ENCODE data around the gene FASN. TPM values are rescaled to one million over a fixed set of nuclear protein-coding genes. Genes with fewer than 3 reads are reported as not detected.

The FASN gene
- total and polyA plus RNA-seq, 7 experiments from 2014 or later: 0.96 to 168 (median 26.7) TPM

DNA sequence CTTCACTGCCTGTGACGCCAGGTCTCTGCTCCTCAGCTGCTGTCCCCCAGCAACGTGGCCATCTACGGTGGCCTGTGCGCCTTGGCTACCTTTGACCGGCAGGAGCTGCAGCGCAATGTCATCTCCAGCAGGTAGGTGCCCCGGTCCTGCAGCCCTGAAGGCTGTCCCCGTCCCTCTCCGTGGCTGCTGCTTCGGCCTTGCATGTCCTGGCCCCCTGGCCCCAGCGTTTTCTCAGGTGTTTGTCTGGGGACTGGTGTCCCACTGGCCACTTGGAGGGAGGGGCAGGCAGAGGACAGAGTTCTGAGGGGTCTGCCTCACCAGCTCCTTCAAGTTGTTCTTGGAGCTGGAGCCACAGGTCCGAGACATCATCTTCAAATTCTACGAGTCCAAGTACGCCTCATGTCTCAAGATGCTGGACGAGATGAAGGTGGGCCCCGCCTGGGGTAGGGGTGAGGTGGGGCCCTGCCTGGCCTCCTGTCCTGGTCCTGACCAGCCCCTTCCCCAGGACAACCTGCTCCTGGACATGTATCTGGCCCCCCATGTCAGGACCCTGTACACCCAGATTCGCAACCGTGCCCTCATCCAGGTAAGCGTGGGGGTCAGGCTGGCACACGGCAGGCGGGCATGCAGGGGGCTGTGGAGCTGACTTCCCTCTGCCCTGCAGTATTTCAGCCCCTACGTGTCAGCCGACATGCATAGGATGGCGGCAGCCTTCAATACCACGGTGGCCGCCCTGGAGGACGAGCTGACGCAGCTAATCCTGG, 41.9 kb downstream of the FASN start:
- no peak for DNase-seq
- no peak overlapping the region for H3K4me3 Mint-ChIP-seq
- Histone ChIP-seq H3K27me3 (ENCODE audit: control insufficient read depth in 2 of 2, insufficient read depth in 2 of 2, low read length in 2 of 2) (no peaks in the 10 kb centered on the region), H3K27ac (ENCODE audit: low read depth, low read length) (no peak overlapping the region), H3K9me3 (ENCODE audit: control insufficient read depth in 2 of 3, low read length in 3 of 3) (no peaks in the 10 kb centered on the region), H3K36me3 (ENCODE audit: control insufficient read depth in 2 of 3, insufficient read depth in 3 of 3, low read length in 3 of 3) (peaks cover 0 to 75% (median 16%) of the 10 kb centered on the region in 3 experiments), H3K4me3 (ENCODE audit: low read length) (no peak overlapping the region), H3K4me1 (ENCODE audit: control insufficient read depth in 2 of 2, insufficient read depth in 2 of 2, low read length in 2 of 2) (peaks cover 13 to 21% of the 10 kb centered on the region in 2 donors)
- intact Hi-C loops (cut with micrococcal nuclease): no loop called here
- no peak for ATAC-seq
- H3K9me3 Mint-ChIP-seq: no peaks in the 10 kb centered on the region
- ChIA-PET CTCF (no interaction called here), POLR2A (interaction anchor here (1.1 to 7.7 kb wide), 2 partner anchors 9 to 20 kb away, joined by 3 to 54 read pairs; partner anchors contain the start of gene DUS1L)
- H3K36me3 Mint-ChIP-seq: peaks cover 0 to 9% (median 0%) of the 10 kb centered on the region in 5 donors
- no peak overlapping the region for H3K27ac Mint-ChIP-seq
- no peaks in the 10 kb centered on the region for H3K27me3 Mint-ChIP-seq
- peaks cover 0 to 15% (median 4%) of the 10 kb centered on the region in 7 donors for H3K4me1 Mint-ChIP-seq

DNA sequence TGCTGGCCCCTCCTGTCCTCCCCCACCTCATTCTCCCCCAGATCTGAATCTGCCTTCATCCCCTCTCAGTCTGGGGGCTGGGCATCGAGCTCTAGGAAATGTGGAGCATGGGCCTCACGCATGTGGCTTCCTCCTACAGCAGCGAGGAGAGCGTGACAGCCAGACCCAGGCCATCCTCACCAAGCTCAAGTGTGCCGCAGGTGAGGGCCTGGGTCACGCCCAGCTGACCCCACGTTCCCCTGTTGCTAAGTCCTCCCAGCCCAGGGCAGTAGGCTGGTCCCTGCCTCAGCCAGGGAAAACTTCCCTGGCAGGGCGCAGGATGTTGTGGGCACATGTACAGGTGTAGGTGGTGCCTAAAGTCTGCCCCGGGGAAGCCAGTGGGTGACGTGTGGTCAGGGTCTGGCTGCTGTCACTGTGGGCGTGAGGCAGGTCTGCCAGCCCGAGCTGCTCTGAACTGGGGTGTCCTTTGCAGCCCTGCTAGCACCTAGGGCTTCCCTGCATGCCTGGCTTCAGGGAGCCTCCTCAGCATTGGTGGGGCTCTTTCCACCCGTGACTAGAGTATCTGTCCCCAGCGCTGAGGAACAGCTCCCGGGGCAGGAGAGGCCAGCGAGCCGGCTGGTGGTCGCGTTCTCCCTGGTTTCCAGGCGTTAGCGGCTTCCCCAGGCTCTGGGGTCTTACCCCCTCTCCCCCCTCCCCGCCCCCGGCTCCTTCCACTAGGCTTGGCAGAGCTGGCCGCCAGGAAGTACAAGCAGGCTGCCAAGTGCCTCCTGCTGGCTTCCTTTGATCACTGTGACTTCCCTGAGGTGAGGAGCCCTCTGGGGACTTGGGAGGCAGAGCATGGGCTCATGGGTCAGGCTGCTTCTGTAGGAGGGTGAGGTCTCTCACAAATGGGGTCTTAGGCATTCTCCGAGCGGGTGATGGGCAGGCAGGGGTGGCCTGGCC, 42.7 kb downstream of the FASN start:
- DNase-seq: peak in 1 of 9 donors; percentile 8

DNA sequence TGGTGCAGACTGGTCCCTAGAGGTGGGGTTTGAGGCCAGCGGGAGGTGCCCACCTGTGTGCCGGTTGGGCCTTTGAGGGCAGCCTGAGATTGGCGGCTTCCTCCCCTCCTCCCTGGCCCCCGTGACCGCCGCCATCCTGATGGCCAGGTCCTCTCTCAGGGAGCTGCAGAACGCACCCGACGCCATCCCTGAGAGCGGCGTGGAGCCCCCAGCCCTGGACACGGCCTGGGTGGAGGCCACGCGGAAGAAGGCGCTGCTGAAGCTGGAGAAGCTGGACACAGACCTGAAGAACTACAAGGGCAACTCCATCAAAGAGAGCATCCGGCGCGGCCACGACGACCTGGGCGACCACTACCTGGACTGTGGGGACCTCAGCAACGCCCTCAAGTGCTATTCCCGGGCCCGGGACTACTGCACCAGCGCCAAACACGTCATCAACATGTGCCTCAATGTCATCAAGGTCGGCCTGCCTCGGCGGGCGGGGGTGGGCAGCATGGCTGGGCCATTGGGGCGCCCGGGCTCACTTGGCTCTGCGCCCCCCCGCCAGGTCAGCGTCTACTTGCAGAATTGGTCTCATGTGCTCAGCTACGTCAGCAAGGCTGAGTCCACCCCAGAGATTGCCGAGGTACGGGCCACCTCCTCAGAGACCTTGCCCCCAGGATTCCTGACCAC, 43.5 kb downstream of the FASN start:
- H3K36me3 ChIP-seq (ENCODE audit: control insufficient read depth in 2 of 3, insufficient read depth in 3 of 3, low read length in 3 of 3): peaks cover 0 to 67% (median 14%) of the 10 kb centered on the region in 3 experiments
- peaks cover 0 to 28% (median 12%) of the 10 kb centered on the region in 7 donors for H3K4me1 Mint-ChIP-seq
- H3K9me3 Mint-ChIP-seq: no peaks in the 10 kb centered on the region
- ChIA-PET POLR2A (interaction anchor here (1.9 to 7.7 kb wide), 2 partner anchors 11 to 44 kb away, joined by 5 to 54 read pairs; partner anchors contain the start of gene DUS1L), CTCF (no interaction called here)
- peaks cover 0 to 5% (median 0%) of the 10 kb centered on the region in 5 donors for H3K36me3 Mint-ChIP-seq
- no peak overlapping the region for H3K27ac ChIP-seq (ENCODE audit: low read depth, low read length)
- H3K27ac Mint-ChIP-seq: peak overlapping the region in 2 of 9 donors; percentile 9 to 21
- no peaks in the 10 kb centered on the region for H3K27me3 ChIP-seq (ENCODE audit: control insufficient read depth in 2 of 2, insufficient read depth in 2 of 2, low read length in 2 of 2)
- ATAC-seq (no peak), DNase-seq (peak in 1 of 9 donors; percentile 9)
- H3K4me3 ChIP-seq (ENCODE audit: low read length): no peak overlapping the region
- H3K4me1 ChIP-seq (ENCODE audit: control insufficient read depth in 2 of 2, insufficient read depth in 2 of 2, low read length in 2 of 2): peaks cover 18 to 31% of the 10 kb centered on the region in 2 donors
- H3K4me3 Mint-ChIP-seq: peak overlapping the region in 5 of 10 donors; percentile 9 to 79 (median 51)
- H3K27me3 Mint-ChIP-seq: no peaks in the 10 kb centered on the region
- intact Hi-C loops (cut with micrococcal nuclease): no loop called here
- H3K9me3 ChIP-seq (ENCODE audit: control insufficient read depth in 2 of 3, low read length in 3 of 3): no peaks in the 10 kb centered on the region

More for the DNA sequence above, 42.7 kb downstream of the FASN start:
- H3K36me3 ChIP-seq (ENCODE audit: control insufficient read depth in 2 of 3, insufficient read depth in 3 of 3, low read length in 3 of 3): peaks cover 0 to 68% (median 16%) of the 10 kb centered on the region in 3 experiments
- Mint-ChIP-seq H3K9me3 (no peaks in the 10 kb centered on the region), H3K36me3 (peaks cover 0 to 9% (median 0%) of the 10 kb centered on the region in 5 donors), H3K4me1 (peaks cover 0 to 21% (median 10%) of the 10 kb centered on the region in 7 donors), H3K27me3 (no peaks in the 10 kb centered on the region), H3K4me3 (peak overlapping the region in 4 of 10 donors; percentile 9 to 66 (median 32)), H3K27ac (peak overlapping the region in 1 of 9 donors; percentile 33)
- H3K27ac ChIP-seq (ENCODE audit: low read depth, low read length): no peak overlapping the region
- H3K27me3 ChIP-seq (ENCODE audit: control insufficient read depth in 2 of 2, insufficient read depth in 2 of 2, low read length in 2 of 2): no peaks in the 10 kb centered on the region
- no peaks in the 10 kb centered on the region for H3K9me3 ChIP-seq (ENCODE audit: control insufficient read depth in 2 of 3, low read length in 3 of 3)
- peaks cover 18 to 29% of the 10 kb centered on the region in 2 donors for H3K4me1 ChIP-seq (ENCODE audit: control insufficient read depth in 2 of 2, insufficient read depth in 2 of 2, low read length in 2 of 2)
- ChIA-PET CTCF (no interaction called here), POLR2A (interaction anchor here (1.9 to 7.7 kb wide), 2 partner anchors 10 to 43 kb away, joined by 5 to 54 read pairs; partner anchors contain the start of gene DUS1L)
- H3K4me3 ChIP-seq (ENCODE audit: low read length): no peak overlapping the region
- ATAC-seq: no peak
- intact Hi-C loops (cut with micrococcal nuclease): no loop called here

DNA sequence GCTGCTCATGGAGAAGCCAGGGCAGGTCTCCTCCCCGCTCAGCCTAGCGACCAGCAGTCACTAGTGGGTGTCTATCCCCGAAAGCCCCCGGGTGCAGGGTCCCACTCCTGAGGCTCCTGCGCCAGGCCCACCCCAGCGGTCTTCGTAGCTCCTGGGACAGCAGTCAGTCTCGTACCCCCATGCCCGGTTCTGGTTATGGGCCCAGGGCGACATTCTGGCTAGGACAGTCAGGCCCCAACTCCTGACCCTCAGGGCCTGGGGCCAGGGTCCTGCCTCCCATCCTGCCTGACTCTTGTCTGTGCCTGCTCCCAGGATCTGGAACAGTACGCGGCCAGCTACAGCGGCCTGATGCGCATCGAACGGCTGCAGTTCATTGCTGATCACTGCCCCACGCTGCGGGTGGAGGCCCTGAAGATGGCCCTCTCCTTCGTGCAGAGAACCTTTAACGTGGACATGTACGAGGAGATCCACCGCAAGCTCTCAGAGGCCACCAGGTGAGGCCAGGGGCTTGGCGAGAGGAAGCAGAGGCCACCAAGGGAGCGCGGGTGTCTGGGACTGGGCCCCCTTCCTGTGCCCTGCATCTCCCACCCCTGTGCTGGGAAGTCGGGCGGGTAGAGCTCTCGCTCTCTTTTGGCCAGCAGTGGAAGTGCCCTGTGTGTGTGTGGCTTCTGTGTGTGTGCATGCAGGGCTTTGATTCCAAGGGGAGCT, 44.3 kb downstream of the FASN start:
- DNase-seq: peak in 1 of 9 donors; percentile 6
- peaks cover 0 to 28% (median 12%) of the 10 kb centered on the region in 7 donors for H3K4me1 Mint-ChIP-seq
- Histone ChIP-seq H3K27me3 (ENCODE audit: control insufficient read depth in 2 of 2, insufficient read depth in 2 of 2, low read length in 2 of 2) (no peaks in the 10 kb centered on the region), H3K4me1 (ENCODE audit: control insufficient read depth in 2 of 2, insufficient read depth in 2 of 2, low read length in 2 of 2) (peaks cover 18 to 31% of the 10 kb centered on the region in 2 donors), H3K27ac (ENCODE audit: low read depth, low read length) (no peak overlapping the region), H3K4me3 (ENCODE audit: low read length) (no peak overlapping the region), H3K9me3 (ENCODE audit: control insufficient read depth in 2 of 3, low read length in 3 of 3) (no peaks in the 10 kb centered on the region), H3K36me3 (ENCODE audit: control insufficient read depth in 2 of 3, insufficient read depth in 3 of 3, low read length in 3 of 3) (peaks cover 0 to 67% (median 14%) of the 10 kb centered on the region in 3 experiments)
- H3K27me3 Mint-ChIP-seq: no peaks in the 10 kb centered on the region
- ChIA-PET CTCF (no interaction called here), POLR2A (interaction anchor here (0.7 to 7.7 kb wide), 4 partner anchors 8 to 45 kb away, joined by 4 to 54 read pairs (median 5); partner anchors contain the start of gene DUS1L)
- H3K9me3 Mint-ChIP-seq: no peaks in the 10 kb centered on the region
- H3K36me3 Mint-ChIP-seq: peaks cover 0 to 5% (median 0%) of the 10 kb centered on the region in 5 donors
- peak overlapping the region; percentile 60 to 85 (median 74) for H3K4me3 Mint-ChIP-seq
- H3K27ac Mint-ChIP-seq: peak overlapping the region in 7 of 9 donors; percentile 21 to 72 (median 46)
- ATAC-seq: no peak
- intact Hi-C loops (cut with micrococcal nuclease): no loop called here

DNA sequence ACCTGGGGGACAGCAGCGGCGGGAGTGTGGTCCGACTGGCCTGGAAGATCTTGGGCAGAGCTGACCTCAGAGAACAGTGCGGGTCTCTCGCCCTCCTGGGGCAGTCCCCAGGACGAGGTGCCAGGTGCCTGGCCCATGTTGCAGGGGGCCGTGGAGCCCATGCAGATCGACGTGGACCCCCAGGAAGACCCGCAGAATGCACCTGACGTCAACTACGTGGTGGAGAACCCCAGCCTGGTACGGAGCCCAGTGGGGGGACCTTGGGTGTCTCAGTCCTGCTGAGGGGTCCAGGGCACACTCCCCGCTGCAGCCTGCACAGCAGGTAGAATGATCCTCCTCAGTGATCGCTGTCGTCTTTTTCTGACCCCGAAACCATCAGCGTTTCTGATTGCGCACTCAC, 44.9 kb downstream of the FASN start:
- Histone ChIP-seq H3K9me3 (ENCODE audit: control insufficient read depth in 2 of 3, low read length in 3 of 3) (no peaks in the 10 kb centered on the region), H3K4me3 (ENCODE audit: low read length) (peak overlapping the region; percentile 74), H3K4me1 (ENCODE audit: control insufficient read depth in 2 of 2, insufficient read depth in 2 of 2, low read length in 2 of 2) (peaks cover 18 to 31% of the 10 kb centered on the region in 2 donors), H3K27me3 (ENCODE audit: control insufficient read depth in 2 of 2, insufficient read depth in 2 of 2, low read length in 2 of 2) (no peaks in the 10 kb centered on the region), H3K27ac (ENCODE audit: low read depth, low read length) (peak overlapping the region; percentile 72), H3K36me3 (ENCODE audit: control insufficient read depth in 2 of 3, insufficient read depth in 3 of 3, low read length in 3 of 3) (peaks cover 0 to 67% (median 14%) of the 10 kb centered on the region in 3 experiments)
- ChIA-PET CTCF (no interaction called here), POLR2A (interaction anchor here (0.7 to 7.7 kb wide), 5 partner anchors 9 to 46 kb away, joined by 4 to 54 read pairs (median 5); partner anchors contain the start of genes DCXR and DUS1L)
- peaks cover 0 to 28% (median 12%) of the 10 kb centered on the region in 7 donors for H3K4me1 Mint-ChIP-seq
- H3K27me3 Mint-ChIP-seq: no peaks in the 10 kb centered on the region
- peak overlapping the region in 6 of 9 donors; percentile 21 to 72 (median 59) for H3K27ac Mint-ChIP-seq
- H3K36me3 Mint-ChIP-seq: peaks cover 0 to 5% (median 0%) of the 10 kb centered on the region in 5 donors
- intact Hi-C loops (cut with micrococcal nuclease): no loop called here
- DNase-seq (no peak), ATAC-seq (no peak)
- H3K4me3 Mint-ChIP-seq: peak overlapping the region; percentile 60 to 85 (median 74)
- H3K9me3 Mint-ChIP-seq: no peaks in the 10 kb centered on the region

All from naive thymus-derived CD4-positive, alpha-beta T cell (primary cell).